Stimulated activated CD4-positive, alpha-beta T cell treated with anti-CD3 and anti-CD28 coated beads, Interleukin-4, amount 100 ng/mL, for 4 hours (primary cell): ENCODE measurements around the gene KLHDC1.
"Not testable (repeated sequence)": the region's sequence is repeated elsewhere in the genome, so short reads cannot be mapped to it uniquely, and the experiment has no call there.

Source experiments
- DNase-seq, 2 experiments: peaks; one replicate each; pipeline ENCODE4 v3.0.0-alpha.2; 2020

KLHDC1 gene

GRCh38 chr14:49692811-49693734, at the start of gene KLHDC1:
KLHDC1 (plus strand) TSS chr14:49693120; CDS start chr14:49693195, 75 bp downstream.
- DNase-seq = peak; percentile 73 to 74

GRCh38 chr14:49653508-49653907, 39.4 kb upstream of the KLHDC1 start:
- no peak for DNase-seq

- no peak for DNase-seq
These were observed 38.4 kb upstream of the KLHDC1 start for GRCh38 chr14:49654511-49654910.

DNA sequence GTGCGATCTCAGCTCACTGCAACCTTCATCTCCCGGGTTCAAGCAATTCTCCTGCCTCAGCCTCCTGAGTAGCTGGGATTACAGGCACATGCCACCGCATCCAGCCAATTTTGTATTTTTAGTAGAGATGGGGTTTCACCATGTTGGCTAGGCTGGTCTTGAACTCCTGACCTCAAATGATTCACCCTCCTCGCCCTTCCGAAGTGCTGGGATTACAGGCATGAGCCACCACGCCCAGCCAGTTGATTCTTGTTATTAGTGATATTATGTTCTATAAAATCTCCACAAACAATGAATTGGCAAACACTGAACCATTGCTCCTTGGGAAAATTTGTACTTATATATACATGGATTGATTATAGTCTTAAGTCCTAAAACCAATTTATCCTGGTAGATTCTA, 35.4 kb upstream of the KLHDC1 start:
- not testable (repeated sequence) for DNase-seq

GRCh38 chr14:49659526-49660455, 33.1 kb upstream of the KLHDC1 start:
- DNase-seq = no peak

- DNase-seq = no peak
These were observed 22.4 kb upstream of the KLHDC1 start for GRCh38 chr14:49670475-49670874.

- no peak for DNase-seq
These were observed 19.3 kb upstream of the KLHDC1 start for GRCh38 chr14:49673586-49673985.

DNA sequence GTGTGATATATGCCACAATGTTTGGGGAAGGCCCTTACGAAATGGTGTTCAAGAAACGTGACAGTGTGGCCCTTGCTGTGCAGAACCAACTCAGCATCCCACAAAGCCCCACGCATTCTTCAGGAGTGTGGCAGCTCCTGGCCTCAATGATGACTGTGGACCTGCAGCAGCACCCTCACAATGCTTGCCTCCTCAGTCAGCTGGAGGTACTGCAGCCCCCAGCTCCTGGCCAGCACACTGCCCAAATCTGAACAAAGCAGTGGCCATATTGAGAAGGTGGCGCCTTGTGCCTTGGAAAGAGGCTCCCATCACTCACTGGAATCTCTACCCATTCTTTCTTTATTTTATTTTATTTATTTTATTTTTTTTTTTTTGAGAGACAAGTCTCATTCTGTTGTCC, 15.3 kb upstream of the KLHDC1 start:
- DNase-seq = no peak

- no peak for DNase-seq
These were observed 13.6 kb upstream of the KLHDC1 start for GRCh38 chr14:49679271-49679670.

DNA sequence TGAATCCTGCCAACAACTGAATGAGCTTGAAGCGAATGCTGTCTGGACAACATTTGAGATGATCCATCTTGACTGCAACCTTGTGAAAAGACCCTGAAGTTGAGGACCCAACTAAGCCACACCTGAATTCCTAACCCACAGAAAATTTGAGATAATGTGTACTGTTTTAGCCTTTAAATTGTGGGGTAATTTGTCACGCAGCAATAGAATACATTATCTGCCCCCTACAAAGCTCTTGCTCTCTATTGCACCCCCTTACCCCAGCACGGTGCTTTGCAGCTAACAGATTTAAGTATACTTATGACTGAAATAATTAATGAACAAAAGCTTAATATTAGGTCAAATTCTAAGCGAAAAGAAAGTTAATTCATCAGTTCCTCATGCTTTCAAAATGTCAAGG, 6.5 kb upstream of the KLHDC1 start:
- no peak for DNase-seq

GRCh38 chr14:49687942-49688700, 4.8 kb upstream of the KLHDC1 start, which contains the start of gene POLE2:
POLE2 (minus strand) TSS chr14:49688214; CDS start chr14:49688203, 11 bp downstream.
- peak; percentile 69 to 83 for DNase-seq

GRCh38 chr14:49688701-49689030, 4.3 kb upstream of the KLHDC1 start:
- DNase-seq = no peak

- DNase-seq = no peak
These were observed 1.9 kb upstream of the KLHDC1 start for GRCh38 chr14:49691031-49691430.

DNA sequence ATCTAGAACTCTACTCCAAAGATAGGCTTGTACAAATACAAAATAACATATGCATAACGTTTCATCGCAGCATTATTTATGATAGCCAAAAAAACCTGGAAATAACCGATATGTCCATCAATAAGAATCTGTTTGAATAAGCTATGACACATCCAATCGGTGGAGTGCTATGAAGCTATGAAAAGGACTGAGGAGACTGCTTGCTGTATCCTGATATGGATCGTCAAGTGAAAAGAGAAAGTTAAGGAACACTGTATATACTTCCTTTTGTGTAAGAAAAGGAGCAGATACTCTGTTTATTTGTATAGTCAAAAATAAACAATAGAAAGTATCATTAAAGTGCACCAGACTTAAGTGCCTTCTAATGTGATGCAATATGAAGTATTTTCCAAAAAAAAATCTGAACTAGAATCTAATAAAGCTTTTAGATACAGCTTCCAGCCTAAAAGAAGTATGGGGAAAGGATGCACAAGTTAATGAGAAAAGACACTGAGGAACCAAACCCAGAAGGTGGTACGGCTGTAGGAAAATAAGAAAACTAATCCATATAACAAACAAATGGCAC, 645 bp upstream of the KLHDC1 start:
- no peak for DNase-seq

- peak in 1 of 2 experiments; percentile 6 for DNase-seq
These were observed 810 bp downstream of the KLHDC1 start for GRCh38 chr14:49693735-49694124.

GRCh38 chr14:49702725-49703124, 9.8 kb downstream of the KLHDC1 start:
- DNase-seq = no peak

DNA sequence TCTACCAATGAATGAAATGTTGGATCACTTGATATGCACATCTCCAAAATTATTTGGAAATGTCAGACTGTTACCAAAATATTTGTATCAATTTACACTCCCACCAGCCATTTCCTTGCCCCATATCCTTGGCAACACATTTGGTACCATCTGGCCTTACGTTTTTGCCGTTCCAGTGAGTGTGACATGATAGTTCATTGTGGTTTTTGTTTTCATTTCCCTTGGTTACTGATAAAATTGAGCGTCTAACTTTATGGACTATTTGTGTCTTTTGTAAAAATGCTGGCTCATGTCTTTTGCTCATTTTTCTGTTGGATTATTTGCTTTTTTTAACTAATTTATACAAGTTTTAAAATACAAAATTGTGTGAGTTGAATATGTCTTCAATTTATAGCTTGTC, 11.0 kb downstream of the KLHDC1 start:
- DNase-seq = no peak

DNA sequence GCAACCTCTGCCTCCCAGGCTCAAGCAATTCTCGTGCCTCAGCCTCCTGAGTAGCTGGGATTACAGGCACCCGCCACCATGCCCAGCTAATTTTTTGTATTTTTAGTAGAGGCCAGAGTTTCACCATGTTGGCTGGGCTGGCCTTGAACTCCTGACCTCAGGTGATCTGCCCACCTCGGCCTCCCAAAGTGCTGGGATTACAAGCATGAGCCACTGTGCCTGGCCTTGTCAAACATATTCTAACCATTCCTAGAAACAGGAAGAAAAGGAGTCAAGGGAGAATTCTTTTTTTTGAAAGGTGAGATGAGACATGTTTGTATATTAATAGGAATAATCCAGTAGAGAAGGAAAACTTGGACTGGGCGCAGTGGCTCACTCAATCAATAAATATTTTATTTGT, 11.6 kb downstream of the KLHDC1 start:
- not testable (repeated sequence) for DNase-seq

DNA sequence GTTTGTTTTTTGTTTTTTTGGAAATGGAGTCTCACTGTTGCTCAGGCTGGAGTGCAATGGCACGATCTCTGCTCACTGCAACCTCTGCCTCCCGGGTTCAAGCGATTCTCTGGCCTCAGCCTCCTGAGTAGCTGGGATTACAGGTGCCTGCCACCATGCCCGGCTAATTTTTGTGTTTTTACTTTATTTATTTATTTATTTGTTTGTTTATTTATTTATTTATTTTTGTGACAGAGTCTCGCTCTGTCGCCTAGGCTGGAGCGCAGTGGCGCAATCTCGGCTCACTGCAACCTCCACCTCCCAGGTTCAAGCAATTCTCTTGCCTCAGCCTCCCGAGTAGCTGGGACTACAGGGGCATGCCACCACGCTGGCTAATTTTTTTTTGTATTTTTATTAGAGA, 18.1 kb downstream of the KLHDC1 start:
- DNase-seq = not testable (repeated sequence)

GRCh38 chr14:49720744-49721143, 27.8 kb downstream of the KLHDC1 start:
- DNase-seq = no peak

GRCh38 chr14:49721733-49722435, 29.0 kb downstream of the KLHDC1 start:
- not testable (repeated sequence) for DNase-seq

- no peak for DNase-seq
These were observed 34.3 kb downstream of the KLHDC1 start for GRCh38 chr14:49727171-49727570.
